ENCODE data around the gene TP73. TPM values are rescaled to one million over a fixed set of nuclear protein-coding genes. Genes with fewer than 3 reads are reported as not detected.

The TP73 gene
- total RNA-seq, 1 experiment from 2014 or later, result 19.2 TPM

DNA sequence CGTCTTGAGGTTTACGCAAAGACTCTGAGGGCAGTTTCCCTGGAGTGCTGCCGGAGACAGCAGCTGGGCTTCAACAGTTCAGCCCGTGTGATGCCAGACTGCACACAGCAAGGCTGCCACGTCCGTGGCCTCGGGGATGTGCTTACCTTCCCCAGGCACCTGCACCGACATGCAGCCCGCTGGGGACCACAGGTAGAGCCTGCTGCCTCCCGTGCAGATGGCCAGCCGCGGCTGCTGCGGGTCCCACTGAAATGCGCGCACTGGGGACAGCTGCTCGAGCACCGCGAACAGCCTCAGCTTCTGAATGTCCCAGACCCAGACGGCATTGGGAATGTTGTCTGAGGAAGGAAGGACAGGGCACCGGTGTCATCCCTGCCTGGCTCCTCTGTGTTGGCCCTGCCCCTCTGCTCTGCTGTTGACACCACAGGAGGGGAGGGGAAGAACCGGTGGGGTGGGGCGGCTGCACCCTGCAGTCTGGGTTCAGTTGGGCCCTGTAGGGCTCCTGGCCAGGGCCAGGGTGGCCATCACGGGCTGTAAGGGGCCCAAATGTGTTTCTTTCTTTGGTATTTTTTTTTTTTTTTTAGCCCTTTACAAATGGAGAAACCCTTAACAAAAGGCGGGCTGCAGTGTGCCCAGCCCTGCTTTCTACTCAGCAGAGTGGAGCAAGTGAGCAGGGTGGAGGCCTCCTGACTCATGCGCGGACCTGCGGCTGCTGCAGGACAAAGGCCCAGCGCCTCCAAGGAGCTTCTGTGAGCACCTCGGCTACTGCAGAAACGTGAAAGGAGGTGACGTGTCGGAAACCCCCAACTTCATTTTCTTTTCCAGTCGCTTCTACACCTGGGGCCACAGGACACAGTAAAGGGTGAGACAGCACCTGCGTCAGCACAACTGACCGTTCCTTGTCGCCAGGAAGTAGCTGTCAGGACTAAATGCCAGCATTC is 20.7 kb upstream of the TP73 start:
- TF ChIP-seq ATF3 (IDR thresholded peaks at IDR 0.05) (no peak), SRF (IDR thresholded peaks at IDR 0.05; ENCODE audit: low read depth) (no peak), MAX (IDR thresholded peaks at IDR 0.05) (no peak), TCF7L2 (IDR thresholded peaks at IDR 0.05; ENCODE audit: borderline replicate concordance, extremely low read depth, insufficient read depth, insufficient read length) (no peak), CBX3 (IDR thresholded peaks at IDR 0.05; ENCODE audit: low read depth) (no peak), SIN3A (IDR thresholded peaks at IDR 0.05; ENCODE audit: low read depth) (no peak), ELF1 (IDR thresholded peaks at IDR 0.05; ENCODE audit: borderline replicate concordance, low read depth) (no peak), FOSL1 (IDR thresholded peaks at IDR 0.05; ENCODE audit: low read depth) (no peak), EZH2 (IDR thresholded peaks at IDR 0.05) (no peak), EZH2phosphoT487 (IDR thresholded peaks at IDR 0.05; ENCODE audit: borderline replicate concordance) (no peak)
- TF ChIP-seq, protein P1, sequence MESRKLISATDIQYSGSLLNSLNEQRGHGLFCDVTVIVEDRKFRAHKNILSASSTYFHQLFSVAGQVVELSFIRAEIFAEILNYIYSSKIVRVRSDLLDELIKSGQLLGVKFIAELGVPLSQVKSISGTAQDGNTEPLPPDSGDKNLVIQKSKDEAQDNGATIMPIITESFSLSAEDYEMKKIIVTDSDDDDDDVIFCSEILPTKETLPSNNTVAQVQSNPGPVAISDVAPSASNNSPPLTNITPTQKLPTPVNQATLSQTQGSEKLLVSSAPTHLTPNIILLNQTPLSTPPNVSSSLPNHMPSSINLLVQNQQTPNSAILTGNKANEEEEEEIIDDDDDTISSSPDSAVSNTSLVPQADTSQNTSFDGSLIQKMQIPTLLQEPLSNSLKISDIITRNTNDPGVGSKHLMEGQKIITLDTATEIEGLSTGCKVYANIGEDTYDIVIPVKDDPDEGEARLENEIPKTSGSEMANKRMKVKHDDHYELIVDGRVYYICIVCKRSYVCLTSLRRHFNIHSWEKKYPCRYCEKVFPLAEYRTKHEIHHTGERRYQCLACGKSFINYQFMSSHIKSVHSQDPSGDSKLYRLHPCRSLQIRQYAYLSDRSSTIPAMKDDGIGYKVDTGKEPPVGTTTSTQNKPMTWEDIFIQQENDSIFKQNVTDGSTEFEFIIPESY (IDR thresholded peaks at IDR 0.05; ENCODE audit: extremely low read depth, insufficient replicate concordance, low read length), result no peak
- no peak overlapping the region for H3K4me3 ChIP-seq (replicated peaks in 1 of 2; ENCODE audit: low read depth in 1 of 2, low read length in 2 of 2)
- BruUV-seq (replicated peaks), result no TSS peak
- H3K9ac ChIP-seq (ENCODE audit: low read length), result no peak overlapping the region
- POLR2A ChIA-PET, result no interaction called here
- CTCF ChIA-PET, result no interaction called here
- H3K9me2 ChIP-seq (ENCODE audit: insufficient read depth), result no peaks in the 10 kb centered on the region
- no peak overlapping the region for H3K4me2 ChIP-seq (ENCODE audit: low read length)
- no peak overlapping the region for H3K27ac ChIP-seq (ENCODE audit: low read depth, low read length)
- 0 out of 4 replicates have a peak, but pooled peaks cover 0 to 2% of the 10 kb centered on the region in 2 experiments for H3K4me1 ChIP-seq (ENCODE audit: control insufficient read depth in 1 of 2, insufficient read depth in 2 of 2, low read length in 2 of 2)
- intact Hi-C loops (cut with micrococcal nuclease), result no loop called here
- H3K27me3 ChIP-seq (ENCODE audit: insufficient read depth, low read length), result no peaks in the 10 kb centered on the region
- peaks cover 12 to 18% of the 10 kb centered on the region in 2 experiments; a peak in 3 of 4 replicates for H3K36me3 ChIP-seq (ENCODE audit: control insufficient read depth in 1 of 2, insufficient read depth in 2 of 2, low read length in 2 of 2)
- RAD21 ChIA-PET (ENCODE audit: low non-redundant PET in 1 of 2, low total read pairs in 2 of 2, uncharacterized antibody in 2 of 2, unreplicated experiment in 2 of 2), result no interaction called here
- H3K79me2 ChIP-seq (ENCODE audit: insufficient read depth, low read length), result no peaks in the 10 kb centered on the region
- ATAC-seq (no peak), DNase-seq (ENCODE audit: low read depth, low spot score) (no peak)
- H2AFZ ChIP-seq (ENCODE audit: low read depth, low read length, poor library complexity, severe bottlenecking), result no peak overlapping the region
- no peaks in the 10 kb centered on the region for H4K20me1 ChIP-seq (ENCODE audit: insufficient read depth)
- H3K9me3 ChIP-seq (ENCODE audit: control insufficient read depth in 1 of 2, insufficient read depth in 1 of 2, low read depth in 1 of 2, low read length in 2 of 2), result no peaks in the 10 kb centered on the region
